HG03575 (cell line): ENCODE measurements around the gene RAB6B.

Experiments used
- ATAC-seq: cut with Tn5 transposase; IDR thresholded peaks from one replicate; pipeline ENCODE4 v1.9.1; 2021; ENCODE audit not compliant: unreplicated experiment, insufficient number of reproducible peaks, low FRiP score; ENCODE audit errors: extremely low read depth

RAB6B gene

DNA sequence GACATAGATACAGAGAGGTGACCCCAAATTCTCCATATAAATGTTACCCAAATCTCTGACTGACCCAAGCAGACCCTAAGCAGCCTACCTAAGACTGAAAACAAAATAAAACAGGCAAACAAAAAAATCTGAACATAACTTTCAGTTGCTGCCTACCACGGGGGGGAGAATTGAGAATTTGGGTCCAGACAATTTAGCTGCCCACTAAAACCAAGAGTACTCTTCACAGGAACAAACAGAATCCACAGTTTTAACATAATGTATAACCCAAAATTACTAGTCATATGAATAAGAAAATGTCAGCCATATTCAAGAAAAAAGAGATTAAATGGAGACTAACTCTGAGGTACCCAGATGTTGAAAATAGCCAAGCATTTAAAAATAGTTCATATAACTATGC lies 45.6 kb downstream of the RAB6B start:
- ATAC-seq = no peak

DNA sequence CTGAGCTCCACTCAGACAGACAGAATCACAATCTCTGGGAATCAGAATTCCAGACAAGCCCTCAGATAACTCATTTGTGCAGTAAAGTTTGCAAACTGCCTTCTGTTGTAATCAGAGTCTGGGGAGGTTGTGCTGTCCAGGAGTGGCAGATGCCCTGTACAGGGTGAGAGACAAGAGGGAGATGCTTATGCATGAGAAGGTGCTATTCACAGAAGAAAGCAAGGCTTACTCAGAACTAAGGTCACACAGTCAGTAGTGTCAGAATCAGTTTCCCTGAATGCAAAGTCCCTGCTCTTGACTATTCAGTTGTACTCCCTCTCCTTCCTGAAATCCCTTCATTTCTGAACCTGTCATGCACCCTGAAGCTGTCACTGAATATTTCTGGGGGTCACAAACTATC lies 46.3 kb downstream of the RAB6B start:
- ATAC-seq = no peak

DNA sequence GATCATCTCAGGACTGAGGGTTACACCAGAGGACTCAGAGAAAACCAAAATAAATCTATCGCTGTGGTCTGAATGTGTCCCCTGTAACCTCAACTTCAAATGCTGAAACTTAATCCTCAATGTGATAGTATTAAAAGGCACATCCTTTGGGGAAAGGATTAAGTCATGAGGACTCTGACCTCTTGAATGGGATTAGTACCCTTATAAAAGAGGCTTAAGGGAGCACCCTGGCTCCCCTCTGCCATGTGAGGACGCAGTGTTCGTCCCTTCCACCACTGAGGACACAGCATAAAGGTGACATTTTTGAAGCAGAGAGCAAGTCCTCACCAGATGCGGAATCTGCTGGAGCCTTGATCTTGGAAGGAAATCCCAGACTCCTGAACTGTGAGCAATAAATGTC lies 50.6 kb downstream of the RAB6B start:
- ATAC-seq = no peak

DNA sequence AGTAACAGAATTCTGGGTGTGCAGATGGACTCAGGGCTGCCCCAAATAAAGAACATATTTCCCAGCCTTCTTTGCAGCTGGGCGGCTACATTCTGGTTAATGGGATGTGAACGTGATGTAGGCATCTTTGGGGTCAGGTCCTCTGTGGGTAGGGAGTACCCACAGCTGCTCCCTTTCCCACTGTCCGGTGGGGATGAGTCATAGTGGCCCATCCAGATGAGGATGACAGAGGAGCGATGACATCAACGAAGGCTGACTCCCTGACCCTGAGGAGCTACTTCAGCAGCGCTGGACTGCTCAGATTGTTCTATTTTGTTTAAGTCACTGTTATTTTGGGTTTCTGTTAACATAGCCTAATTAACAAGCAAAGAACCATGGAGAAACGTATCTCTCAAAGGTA lies 52.0 kb downstream of the RAB6B start:
- no peak for ATAC-seq

DNA sequence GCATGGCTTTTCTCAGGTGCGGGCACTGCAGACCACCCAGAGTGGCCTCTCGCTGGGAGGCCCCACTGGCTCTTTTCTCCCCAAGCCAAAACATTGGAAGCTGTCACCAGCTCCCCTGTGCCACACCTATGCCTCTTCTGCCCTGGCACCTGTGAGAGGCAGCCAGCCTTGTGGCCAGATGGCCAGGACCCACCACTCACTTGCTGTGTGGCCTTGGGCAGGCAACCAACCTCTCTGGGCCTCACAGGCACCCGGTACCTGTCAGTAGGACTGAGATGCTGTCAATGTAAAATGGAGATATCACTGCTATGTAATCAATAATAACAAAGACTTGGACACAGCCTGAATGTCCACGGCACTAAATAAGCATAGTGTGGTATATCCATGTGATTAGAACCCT lies 53.5 kb downstream of the RAB6B start:
- ATAC-seq = no peak

DNA sequence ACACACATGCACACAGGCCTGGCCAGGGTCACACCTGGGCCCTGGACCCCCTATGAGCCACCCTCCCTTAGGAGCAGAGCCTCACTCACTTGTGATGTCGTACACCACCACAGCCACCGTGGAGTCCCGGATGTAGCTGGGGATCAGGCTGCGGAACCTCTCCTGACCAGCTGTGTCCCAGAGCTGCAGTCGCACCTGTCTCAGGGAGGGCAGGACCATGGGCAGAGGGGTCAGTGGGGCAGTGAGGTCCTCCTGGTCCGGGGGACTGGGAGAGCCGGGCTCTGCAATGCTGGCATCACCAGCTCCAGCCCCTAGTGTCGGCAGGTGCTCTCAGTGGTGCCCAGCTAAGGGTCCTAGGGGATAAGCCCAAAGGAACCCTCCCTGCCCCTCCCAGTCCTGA lies 54.5 kb downstream of the RAB6B start:
- ATAC-seq = no peak

DNA sequence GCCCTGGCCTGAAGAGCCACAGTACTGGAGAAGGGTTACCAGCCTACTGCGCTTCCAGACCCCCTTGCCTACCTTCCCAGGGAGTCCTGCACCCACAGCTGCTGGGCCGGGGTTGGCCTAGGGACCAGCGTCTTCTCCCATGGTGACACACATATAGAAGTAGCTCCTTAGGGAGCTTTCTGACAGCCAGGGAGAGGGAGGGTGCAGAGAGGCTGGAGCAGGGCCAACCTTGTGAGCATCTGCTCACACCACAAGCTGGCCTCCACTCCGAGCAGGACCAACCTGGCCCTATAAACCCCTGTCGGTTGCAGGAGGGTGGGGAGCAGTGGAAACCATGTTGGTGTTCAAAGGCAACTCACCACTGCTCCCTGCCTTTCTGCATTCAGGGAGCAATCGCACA lies 54.9 kb downstream of the RAB6B start:
- no peak for ATAC-seq

DNA sequence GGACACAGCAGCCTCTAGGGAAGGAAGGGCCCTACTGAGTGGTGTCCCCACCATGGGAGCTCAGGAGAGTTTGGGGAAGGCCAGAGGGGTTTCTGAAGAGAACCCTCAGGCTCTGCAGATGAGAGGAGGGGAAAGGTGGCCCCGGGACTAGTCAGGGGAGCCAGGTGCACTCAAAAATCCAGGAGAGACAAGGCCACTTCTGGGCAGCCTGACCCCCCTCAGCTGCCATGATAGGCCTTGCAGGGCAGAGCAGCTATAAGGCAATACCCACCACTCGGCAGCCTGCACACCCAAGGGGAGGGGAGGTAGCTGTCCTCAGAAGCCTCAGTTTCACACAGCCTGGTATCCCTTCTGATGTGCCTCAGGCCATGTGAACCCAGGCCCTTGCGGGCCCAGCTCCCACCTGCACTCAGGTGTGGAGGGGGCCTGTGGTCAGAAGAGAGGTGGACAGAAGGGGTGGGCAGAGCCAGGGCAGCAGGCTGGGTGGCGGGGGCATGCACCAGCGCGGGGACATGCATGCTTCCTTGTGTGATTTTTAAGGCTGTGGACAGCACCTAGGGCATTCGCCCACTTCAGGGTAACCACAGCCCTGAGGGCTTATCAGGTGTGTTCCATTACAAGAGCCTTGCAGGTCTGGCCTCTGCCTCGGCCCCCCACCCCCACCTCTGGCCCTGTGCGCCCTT lies 55.5 kb downstream of the RAB6B start:
- ATAC-seq = no peak

DNA sequence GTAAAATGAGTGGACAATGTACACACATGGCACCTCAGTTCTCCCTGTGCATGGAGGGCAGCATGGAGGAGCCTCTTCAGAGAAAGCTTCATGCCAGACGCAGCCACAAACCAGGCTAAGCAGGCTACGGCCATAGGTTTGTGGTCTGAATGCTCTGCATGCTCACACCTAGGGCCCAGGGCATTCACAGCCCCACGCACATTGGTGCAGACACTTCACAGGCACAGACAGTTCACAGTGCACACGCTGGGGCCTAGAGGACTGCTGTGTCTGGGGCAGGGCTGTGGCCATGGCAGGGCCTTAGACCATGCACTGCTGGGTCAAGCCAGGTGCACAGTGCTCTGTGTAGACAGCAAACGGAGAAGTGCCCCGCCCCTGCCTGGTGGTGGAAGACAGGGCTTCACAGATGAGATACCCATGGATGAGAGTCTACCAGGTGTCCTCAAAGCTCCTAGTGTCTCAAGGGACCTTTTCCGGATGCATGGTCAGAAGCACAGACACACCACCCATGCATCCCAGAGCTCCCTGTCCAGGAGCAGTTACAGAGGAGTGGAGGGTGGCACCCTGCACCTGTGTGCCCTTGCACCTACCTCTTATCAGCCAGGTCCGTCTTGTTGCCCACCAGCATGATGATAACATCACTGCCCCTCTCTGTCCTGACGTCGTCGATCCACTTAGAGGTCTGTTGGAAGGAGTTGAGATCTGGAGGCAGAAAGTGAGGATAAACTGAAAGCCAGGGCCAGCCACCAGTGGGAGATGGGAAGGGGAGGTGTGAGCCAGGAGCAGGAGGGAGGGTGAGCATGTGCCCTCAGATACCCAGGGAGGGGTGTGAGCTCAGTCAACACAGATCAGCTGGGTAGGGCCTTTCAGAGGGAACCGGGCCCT lies 56.5 kb downstream of the RAB6B start:
- ATAC-seq = no peak

DNA sequence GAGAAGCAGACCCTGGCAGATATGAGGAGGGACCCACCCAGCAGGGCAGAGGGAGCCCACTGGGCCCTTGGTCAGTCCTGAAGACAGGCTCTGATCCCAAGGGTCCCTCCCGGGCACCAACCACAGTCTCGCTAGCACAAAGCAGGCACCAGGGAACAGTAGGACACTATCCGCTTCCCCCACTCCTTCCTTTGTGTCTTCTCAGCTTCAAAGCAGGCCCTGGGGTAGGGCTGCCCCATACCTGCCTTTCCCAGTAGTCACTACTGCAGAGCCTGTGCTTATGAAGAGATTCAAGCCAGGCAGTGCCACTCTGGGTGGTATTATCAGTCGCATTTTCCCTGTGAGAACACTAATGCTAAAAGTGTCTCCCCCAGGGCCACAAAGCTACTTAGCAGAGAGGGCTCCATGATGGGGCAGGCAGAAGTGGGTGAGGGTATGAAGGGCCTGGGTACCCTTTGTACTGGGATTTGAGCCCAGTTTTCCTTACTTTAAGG lies 57.3 kb downstream of the RAB6B start:
- no peak for ATAC-seq

DNA sequence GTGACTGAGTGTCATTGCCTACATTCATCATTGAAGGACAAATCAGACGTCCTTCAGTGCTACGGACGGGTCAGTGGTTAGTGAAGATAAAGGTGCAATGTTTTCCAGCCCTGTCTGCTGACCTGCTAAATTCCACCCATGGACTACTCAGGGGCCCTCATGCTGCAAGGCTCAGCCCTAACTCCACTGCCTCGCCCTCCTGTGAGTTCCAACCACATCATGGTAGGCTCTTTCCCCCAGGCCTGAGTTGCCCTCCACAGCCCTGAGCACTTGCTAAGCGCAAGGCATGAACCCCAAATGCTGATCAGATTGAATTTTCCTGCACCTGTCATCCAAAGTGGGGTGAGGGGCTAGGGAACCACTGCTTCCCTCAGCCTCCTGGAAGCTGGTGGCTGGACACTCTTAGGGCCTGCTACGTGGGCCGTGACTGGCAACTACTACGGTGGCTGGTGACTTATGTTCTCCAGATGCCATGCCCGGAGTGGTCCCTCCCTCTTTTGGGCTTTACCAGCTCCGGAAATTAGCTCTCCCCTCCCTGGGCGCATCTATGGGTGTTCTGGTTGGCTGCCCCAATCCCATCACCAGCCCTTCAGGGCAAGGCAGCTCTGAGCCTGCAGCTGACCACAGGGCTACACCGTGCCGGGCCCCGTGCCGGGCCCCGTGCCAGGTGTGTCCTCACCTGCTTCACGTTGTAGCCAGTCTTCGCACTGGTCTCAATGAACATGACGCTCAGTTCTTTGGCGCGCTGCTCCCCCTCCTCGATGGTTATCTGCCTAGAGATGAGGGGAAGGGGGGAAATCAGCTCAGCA lies 58.0 kb downstream of the RAB6B start:
- no peak for ATAC-seq

DNA sequence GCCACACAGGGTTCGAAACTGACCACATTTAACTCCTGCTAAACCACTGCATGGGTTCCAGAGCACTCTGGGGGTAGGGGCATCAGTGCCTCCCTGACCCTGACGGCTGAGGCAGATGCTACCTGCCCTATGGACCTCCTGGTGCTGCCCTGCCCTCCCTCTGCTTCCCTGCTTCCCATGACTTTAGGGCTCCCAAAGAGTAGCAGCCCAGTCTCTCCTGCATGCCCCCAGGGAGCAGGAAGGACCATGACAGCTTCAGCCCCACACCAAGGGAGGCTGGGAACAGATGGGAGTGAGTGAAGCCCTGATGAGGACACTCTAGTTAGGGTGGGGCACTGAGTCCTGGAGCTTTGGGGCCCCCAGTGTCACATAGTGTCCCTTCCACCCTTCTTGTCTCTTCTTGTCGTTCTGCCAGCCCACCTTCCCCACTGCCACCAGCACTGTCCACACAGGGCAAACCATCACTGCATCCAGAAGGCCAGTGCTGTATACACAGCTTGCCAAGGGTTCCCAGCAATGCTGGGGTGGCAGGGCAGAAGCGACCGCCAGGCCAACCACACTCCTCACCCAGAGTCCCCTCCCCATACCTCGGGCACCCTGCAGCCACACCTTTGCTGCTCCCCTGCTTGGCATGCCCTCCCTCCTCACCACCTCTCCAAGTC lies 59.1 kb downstream of the RAB6B start:
- ATAC-seq = no peak

DNA sequence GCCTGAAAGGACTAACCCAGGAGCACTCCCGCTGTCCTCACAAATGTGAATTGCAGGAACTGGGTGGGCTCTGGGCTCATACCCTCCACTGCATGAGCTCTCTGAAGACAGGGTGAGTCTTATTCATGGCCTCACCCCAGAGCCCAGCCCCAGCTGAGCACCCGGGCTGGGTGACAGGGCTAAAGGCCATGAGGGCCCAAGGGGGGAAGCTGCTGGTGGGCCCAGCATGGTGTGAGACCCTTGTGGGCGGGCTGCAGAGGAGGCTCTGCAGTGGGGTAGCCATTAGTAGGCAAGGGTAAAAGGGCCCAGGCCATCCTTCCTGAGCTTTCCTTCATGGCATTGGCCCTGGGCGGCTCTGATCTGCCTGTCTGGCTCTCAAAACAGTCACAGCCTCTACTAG lies 59.7 kb downstream of the RAB6B start:
- ATAC-seq = no peak

DNA sequence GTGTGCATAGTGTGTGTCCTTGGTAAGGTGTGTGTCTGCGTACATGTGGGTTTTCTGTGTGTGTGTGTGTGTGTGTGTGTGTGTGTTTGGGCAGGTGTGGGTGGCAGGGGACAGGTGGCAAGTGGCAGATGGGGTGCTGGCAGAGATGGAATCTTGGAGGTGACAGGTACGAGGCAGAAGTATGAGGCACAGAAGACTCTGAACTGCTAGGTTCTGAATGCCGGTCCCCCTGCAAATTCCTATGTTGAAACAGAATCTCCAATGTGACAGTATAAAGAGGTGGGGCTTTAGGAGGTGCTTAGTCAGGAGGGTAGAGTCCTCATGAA lies 60.3 kb downstream of the RAB6B start:
- no peak for ATAC-seq

DNA sequence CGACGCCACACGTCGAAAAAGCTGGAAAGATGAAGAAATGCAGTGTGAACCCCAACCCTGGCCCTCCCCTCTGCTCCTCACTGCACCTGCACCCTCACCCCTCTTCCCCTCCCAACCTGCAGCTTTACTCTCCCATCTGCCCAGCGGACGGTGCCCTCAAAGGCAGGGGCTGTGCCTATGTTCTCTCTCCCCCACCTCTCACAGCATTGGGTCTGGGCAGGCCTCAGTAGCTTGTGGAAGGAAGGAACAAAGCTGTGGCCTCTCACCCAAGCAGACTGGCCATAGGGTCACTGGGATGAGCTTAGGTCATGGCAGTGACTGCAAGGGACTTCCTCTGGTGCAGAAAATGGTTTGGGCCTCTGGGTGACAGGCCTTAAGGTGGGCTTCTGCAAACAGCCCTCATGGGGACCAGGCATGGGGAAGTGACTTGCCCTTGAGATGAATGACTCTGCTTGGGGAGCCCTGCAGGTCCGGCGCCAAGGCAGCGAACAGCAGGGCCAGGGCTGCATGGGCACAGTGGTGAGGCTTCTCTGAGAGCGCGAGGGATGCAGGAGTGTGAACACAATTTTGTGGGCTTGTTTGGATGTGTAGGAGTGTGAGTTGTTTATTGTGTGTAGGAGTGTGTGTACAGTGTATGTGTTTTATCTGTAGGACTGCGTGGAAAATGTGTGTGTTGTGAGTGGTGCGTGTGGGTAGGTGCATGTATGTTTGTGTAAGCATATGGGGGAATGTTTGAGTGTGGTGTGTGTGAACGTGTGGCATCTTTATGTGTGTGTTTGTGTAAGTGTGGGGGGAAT lies 60.9 kb downstream of the RAB6B start:
- no peak for ATAC-seq

DNA sequence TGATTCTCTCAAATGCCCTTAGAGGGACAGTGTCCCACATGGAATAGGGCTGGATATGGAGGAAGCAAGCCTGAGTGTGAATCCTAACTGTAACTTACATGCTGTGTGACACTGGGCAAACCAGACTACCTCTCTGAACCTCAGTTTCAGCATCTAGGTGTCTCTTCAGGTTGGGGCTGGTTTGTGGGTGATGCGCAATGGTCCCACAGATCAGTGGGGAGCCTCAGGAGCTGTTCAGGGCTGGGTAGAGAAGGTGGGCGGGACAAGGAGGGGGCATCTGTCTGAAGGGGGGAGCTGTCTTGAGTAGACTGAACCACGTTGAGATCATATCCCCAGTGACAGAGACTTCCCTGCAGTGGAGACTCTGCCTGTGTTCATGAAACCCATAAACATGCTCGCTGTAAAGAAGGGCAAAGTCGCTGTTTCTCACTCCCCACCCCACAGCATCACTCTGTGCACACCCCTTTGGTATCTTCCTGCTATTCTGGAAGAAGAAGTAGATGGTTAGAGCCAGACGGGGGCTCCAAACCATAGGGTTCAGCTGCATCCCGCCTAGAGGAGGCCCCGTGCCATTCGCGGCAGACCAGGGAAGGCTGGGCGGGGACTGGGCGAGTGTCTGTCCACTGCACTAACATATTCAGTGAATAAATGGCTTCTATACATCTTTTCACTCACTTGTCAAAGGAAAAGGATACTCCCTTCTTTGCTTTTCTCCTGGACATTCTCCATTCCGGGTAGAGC lies 61.6 kb downstream of the RAB6B start:
- ATAC-seq = no peak

DNA sequence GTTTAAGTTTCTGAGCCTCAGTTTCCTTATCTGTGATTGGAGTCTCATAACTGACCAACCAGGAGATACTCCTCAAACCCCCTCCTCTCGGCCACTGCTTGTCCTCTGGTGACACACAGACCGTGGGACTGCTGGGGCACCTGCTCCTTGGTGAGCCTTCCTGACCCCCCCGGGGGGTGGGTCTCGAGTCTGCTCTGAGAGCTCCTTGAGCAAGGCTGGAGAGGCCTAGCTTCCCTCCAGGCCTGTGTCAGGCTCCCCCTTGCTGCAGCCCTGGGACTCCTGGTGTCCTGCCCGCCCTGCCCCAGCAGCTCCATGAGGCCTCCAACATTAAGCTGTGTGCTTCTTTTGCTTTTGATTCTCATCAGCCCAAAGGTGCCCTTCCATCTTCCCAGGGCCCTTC lies 62.4 kb downstream of the RAB6B start:
- ATAC-seq = no peak

DNA sequence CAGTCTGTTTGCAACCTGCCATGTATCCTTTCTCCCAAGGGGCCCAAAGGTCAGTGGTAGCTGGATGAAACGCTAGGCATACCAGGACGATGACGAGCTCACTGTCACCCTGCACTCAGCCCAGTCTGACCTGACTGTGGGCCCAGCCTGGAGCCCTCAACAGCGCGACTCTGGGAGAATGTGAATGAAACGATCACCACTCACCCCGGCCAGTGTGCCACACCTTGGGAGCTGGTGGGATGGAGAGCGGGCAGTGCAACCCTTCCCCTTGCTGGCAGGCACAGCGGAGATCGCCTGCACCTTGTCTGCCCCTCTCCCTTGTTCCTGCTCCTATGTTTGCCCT lies 62.9 kb downstream of the RAB6B start:
- no peak for ATAC-seq
